Neural progenitor cell (in vitro differentiated cells): ENCODE data around the gene SESTD1.

Experiments
- CTCF ChIP-seq: fragments of 200-600 bp; sonication (generic); IDR thresholded peaks from 2 replicates; pipeline ENCODE4 v1.5.1; 2017; ENCODE audit warnings: antibody characterized with exemption, mild to moderate bottlenecking
- EZH2 ChIP-seq: fragments of 200-600 bp; sonication (generic); IDR thresholded peaks from 2 replicates; pipeline ENCODE4 v1.6.1; 2017; ENCODE audit warnings: antibody characterized with exemption, mild to moderate bottlenecking, moderate library complexity
- EZH2phosphoT487 ChIP-seq: fragments of 200-600 bp; sonication (generic); IDR thresholded peaks from 2 replicates; pipeline ENCODE4 v1.6.1; 2017; ENCODE audit warnings: antibody characterized with exemption

GRCh38 chr2:179261151-179261825 is 3.3 kb downstream of the SESTD1 start:
- TF ChIP-seq EZH2 (no peak), EZH2phosphoT487 (no peak), CTCF (no peak)
